Progenitor cell of endocrine pancreas (in vitro differentiated cells): ENCODE data around the gene CENPB. TPM values are rescaled to one million over a fixed set of nuclear protein-coding genes. Genes with fewer than 3 reads are reported as not detected.

Source experiments
- DNase-seq: peaks from one replicate; pipeline ENCODE4 v3.0.0; 2021; ENCODE audit warnings: low spot score; ENCODE audit not compliant: unreplicated experiment
- H3K27ac Mint-ChIP-seq: 2 replicates; pipeline ENCODE4 v1.8.0; 2021; ENCODE audit warnings: mild to moderate bottlenecking, moderate library complexity, mixed read lengths
- H3K27me3 Mint-ChIP-seq: 2 replicates; pipeline ENCODE4 v1.8.0; 2021; ENCODE audit warnings: mixed read lengths
- H3K36me3 Mint-ChIP-seq: 2 replicates; pipeline ENCODE4 v1.8.0; 2022; ENCODE audit warnings: mixed read lengths; ENCODE audit not compliant: insufficient read depth
- H3K4me1 Mint-ChIP-seq: 2 replicates; pipeline ENCODE4 v1.8.0; 2021; ENCODE audit warnings: low read depth, mixed read lengths
- H3K4me3 Mint-ChIP-seq: 2 replicates; pipeline ENCODE4 v1.8.0; 2021; ENCODE audit warnings: low read depth, mild to moderate bottlenecking, moderate library complexity, mixed read lengths
- H3K9me3 Mint-ChIP-seq: 2 replicates; pipeline ENCODE4 v1.8.0; 2021; ENCODE audit warnings: low read depth, mixed read lengths
- CTCF ChIP-seq: fragments of 200-600 bp; sonication (generic); IDR thresholded peaks from one replicate; pipeline ENCODE4 v1.5.0; 2021; ENCODE audit warnings: antibody characterized with exemption, mild to moderate bottlenecking; ENCODE audit not compliant: unreplicated experiment
- total RNA-seq: library from RNA; stranded (reverse); gene quantifications from 2 replicates; pipeline ENCODE4 v1.2.1, GENCODE V29; 2021

The CENPB gene
- total RNA-seq, 1 donor from 2014 or later = 49.6 TPM

GRCh38 chr20:3766422-3767109 lies 20.0 kb downstream of the CENPB start:
- peaks cover 8% of the 10 kb centered on the region for H3K4me1 Mint-ChIP-seq
- H3K36me3 Mint-ChIP-seq = no peaks in the 10 kb centered on the region
- H3K27ac Mint-ChIP-seq = no peak overlapping the region
- DNase-seq = no peak
- peak overlapping the region; percentile 64 for H3K4me3 Mint-ChIP-seq
- H3K9me3 Mint-ChIP-seq = no peaks in the 10 kb centered on the region
- no peak for TF ChIP-seq CTCF
- H3K27me3 Mint-ChIP-seq = peaks cover 16% of the 10 kb centered on the region

- H3K4me3 Mint-ChIP-seq = no peak overlapping the region
- no peaks in the 10 kb centered on the region for H3K36me3 Mint-ChIP-seq
Observed at GRCh38 chr20:3765171-3765882, 21.2 kb downstream of the CENPB start.

GRCh38 chr20:3764659-3765058 lies 21.9 kb downstream of the CENPB start:
- Mint-ChIP-seq H3K36me3 (no peaks in the 10 kb centered on the region), H3K27me3 (peaks cover 15% of the 10 kb centered on the region), H3K9me3 (no peaks in the 10 kb centered on the region), H3K4me1 (peaks cover 8% of the 10 kb centered on the region), H3K27ac (peak overlapping the region; percentile 22), H3K4me3 (no peak overlapping the region)
- TF ChIP-seq CTCF = no peak
- DNase-seq = no peak

More at GRCh38 chr20:3765171-3765882, 21.2 kb downstream of the CENPB start:
- Mint-ChIP-seq H3K27ac (no peak overlapping the region), H3K27me3 (peaks cover 15% of the 10 kb centered on the region), H3K4me1 (peaks cover 8% of the 10 kb centered on the region), H3K9me3 (no peaks in the 10 kb centered on the region)
- no peak for DNase-seq
- no peak for TF ChIP-seq CTCF

GRCh38 chr20:3763671-3764601 lies 22.6 kb downstream of the CENPB start:
- Mint-ChIP-seq H3K4me1 (peaks cover 6% of the 10 kb centered on the region), H3K36me3 (no peaks in the 10 kb centered on the region), H3K9me3 (no peaks in the 10 kb centered on the region), H3K4me3 (no peak overlapping the region), H3K27ac (peak overlapping the region; percentile 22), H3K27me3 (peaks cover 15% of the 10 kb centered on the region)
- no peak for DNase-seq
- no peak for TF ChIP-seq CTCF

GRCh38 chr20:3760655-3761348 lies 25.7 kb downstream of the CENPB start:
- H3K27me3 Mint-ChIP-seq = peaks cover under 1% of the 10 kb centered on the region
- no peak overlapping the region for H3K4me3 Mint-ChIP-seq
- H3K36me3 Mint-ChIP-seq = peaks cover 3% of the 10 kb centered on the region
- DNase-seq = no peak
- H3K9me3 Mint-ChIP-seq = no peaks in the 10 kb centered on the region
- H3K27ac Mint-ChIP-seq = no peak overlapping the region
- no peaks in the 10 kb centered on the region for H3K4me1 Mint-ChIP-seq
- no peak for TF ChIP-seq CTCF
